SK-N-SH (cell line): ENCODE data around the gene GPRC5B.

Source experiments
- GATA2 ChIP-seq: sonication (generic); formaldehyde crosslinking; IDR thresholded peaks from 2 replicates; pipeline ENCODE4 v1.5.0; 2020; ENCODE audit warnings: mild to moderate bottlenecking, missing genetic modification reagents
- TF ChIP-seq, protein P1 (sequence below): fragments of 200-600 bp; sonication (generic); IDR thresholded peaks from 2 replicates; pipeline ENCODE4 v1.6.1; 2017; ENCODE audit warnings: antibody characterized with exemption, mild to moderate bottlenecking, moderate library complexity
- TF ChIP-seq, protein P2 (sequence below): fragments of 150-350 bp; IDR thresholded peaks from 2 replicates; pipeline ENCODE4 v1.6.1; 2017; ENCODE audit warnings: antibody characterized with exemption, low read length, low read depth, borderline replicate concordance

DNA sequence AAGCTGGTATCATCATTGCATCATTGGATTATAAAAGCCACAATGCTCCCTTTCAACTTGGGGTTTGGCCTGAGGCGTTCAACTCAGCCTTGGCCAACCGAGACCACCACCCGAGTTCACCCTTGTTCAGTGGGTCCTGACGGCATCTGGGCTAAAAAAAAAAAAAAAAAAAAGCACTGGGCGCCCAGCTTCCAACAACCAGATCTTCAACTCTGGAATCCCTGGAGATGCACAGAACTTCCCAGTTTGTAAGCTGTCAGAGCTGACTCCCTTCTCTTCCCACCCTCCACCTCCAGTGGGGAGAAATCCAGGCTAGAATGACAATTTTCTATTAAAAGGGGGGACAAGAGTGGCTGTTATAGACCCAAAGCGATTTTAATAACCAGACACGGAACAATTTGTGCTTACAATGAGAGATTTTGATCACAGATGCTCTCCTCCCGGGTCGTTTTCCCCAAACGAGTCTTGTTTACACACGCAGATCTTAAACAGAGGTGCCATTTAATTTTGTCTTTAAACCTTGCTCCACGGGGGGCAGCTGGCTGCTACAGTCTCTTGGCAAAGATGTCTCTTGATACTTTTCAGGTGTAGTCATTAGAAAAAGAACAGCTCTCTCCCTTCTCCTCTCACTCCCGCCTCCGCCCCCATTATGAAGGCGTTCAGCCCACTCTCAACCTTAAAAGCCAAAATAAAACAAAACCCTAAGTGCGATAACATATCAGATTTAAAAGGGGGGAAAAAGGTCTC lies 26.9 kb downstream of the GPRC5B start:
- no peak for TF ChIP-seq GATA2 (CRISPR knock-in tag)
- TF ChIP-seq, protein P1, sequence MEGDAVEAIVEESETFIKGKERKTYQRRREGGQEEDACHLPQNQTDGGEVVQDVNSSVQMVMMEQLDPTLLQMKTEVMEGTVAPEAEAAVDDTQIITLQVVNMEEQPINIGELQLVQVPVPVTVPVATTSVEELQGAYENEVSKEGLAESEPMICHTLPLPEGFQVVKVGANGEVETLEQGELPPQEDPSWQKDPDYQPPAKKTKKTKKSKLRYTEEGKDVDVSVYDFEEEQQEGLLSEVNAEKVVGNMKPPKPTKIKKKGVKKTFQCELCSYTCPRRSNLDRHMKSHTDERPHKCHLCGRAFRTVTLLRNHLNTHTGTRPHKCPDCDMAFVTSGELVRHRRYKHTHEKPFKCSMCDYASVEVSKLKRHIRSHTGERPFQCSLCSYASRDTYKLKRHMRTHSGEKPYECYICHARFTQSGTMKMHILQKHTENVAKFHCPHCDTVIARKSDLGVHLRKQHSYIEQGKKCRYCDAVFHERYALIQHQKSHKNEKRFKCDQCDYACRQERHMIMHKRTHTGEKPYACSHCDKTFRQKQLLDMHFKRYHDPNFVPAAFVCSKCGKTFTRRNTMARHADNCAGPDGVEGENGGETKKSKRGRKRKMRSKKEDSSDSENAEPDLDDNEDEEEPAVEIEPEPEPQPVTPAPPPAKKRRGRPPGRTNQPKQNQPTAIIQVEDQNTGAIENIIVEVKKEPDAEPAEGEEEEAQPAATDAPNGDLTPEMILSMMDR, result no peak
- TF ChIP-seq, protein P2, sequence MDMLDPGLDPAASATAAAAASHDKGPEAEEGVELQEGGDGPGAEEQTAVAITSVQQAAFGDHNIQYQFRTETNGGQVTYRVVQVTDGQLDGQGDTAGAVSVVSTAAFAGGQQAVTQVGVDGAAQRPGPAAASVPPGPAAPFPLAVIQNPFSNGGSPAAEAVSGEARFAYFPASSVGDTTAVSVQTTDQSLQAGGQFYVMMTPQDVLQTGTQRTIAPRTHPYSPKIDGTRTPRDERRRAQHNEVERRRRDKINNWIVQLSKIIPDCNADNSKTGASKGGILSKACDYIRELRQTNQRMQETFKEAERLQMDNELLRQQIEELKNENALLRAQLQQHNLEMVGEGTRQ, result no peak
